Smooth muscle cell (in vitro differentiated cells): ENCODE results near the gene RHBDL1. TPM values are rescaled to one million over a fixed set of nuclear protein-coding genes. Genes with fewer than 3 reads are reported as not detected.

Source experiments
- DNase-seq: peaks from one replicate; lab custom pipeline; 2025; ENCODE audit not compliant: unreplicated experiment; lab: John Stamatoyannopoulos, UW
- H2AFZ ChIP-seq: fragments of 200-600 bp; sonication (generic); 2 replicates; pipeline ENCODE4 v1.6.0; 2016; ENCODE audit warnings: antibody characterized with exemption, low read depth, mild to moderate bottlenecking
- H3F3A ChIP-seq: fragments of 200-600 bp; sonication (generic); 2 replicates; pipeline ENCODE4 v1.6.0; 2017; ENCODE audit warnings: antibody characterized with exemption, low read depth
- H3K27ac ChIP-seq: fragments of 200-600 bp; sonication (generic); 2 replicates; pipeline ENCODE4 v1.5.1; 2016; ENCODE audit warnings: low read depth, mild to moderate bottlenecking
- H3K27me3 ChIP-seq: fragments of 200-600 bp; sonication (generic); 2 replicates; pipeline ENCODE4 v1.6.1; 2016; ENCODE audit warnings: low read depth, mild to moderate bottlenecking
- H3K36me3 ChIP-seq: fragments of 200-600 bp; sonication (generic); 2 replicates; pipeline ENCODE4 v1.5.1; 2016; ENCODE audit warnings: low read depth
- H3K4me1 ChIP-seq: fragments of 200-600 bp; sonication (generic); 2 replicates; pipeline ENCODE4 v1.5.1; 2016; ENCODE audit warnings: low read depth
- H3K4me2 ChIP-seq: fragments of 200-600 bp; sonication (generic); 2 replicates; pipeline ENCODE4 v1.6.0; 2016; ENCODE audit warnings: mild to moderate bottlenecking
- H3K4me3 ChIP-seq: fragments of 200-600 bp; sonication (generic); 2 replicates; pipeline ENCODE4 v1.5.1; 2016; ENCODE audit warnings: mild to moderate bottlenecking
- H3K79me2 ChIP-seq: fragments of 200-600 bp; sonication (generic); 2 replicates; pipeline ENCODE4 v1.6.0; 2016; ENCODE audit warnings: low read depth, mild to moderate bottlenecking
- H3K9ac ChIP-seq: fragments of 200-600 bp; sonication (generic); 2 replicates; pipeline ENCODE4 v1.6.0; 2016; ENCODE audit warnings: low read depth
- H3K9me3 ChIP-seq: fragments of 200-600 bp; sonication (generic); replicated peaks from 2 replicates; pipeline ENCODE4 v1.5.1; 2016; ENCODE audit warnings: low read depth
- H4K20me1 ChIP-seq: fragments of 200-600 bp; sonication (generic); 2 replicates; pipeline ENCODE4 v1.6.0; 2016; ENCODE audit warnings: low read depth
- CTCF ChIP-seq: fragments of 200-600 bp; sonication (generic); IDR thresholded peaks from 2 replicates; pipeline ENCODE4 v1.5.1; 2017; ENCODE audit warnings: borderline replicate concordance, mild to moderate bottlenecking, antibody characterized with exemption; ENCODE audit not compliant: insufficient read depth, poor library complexity, severe bottlenecking
- WGBS: methylation state at CpG from one replicate; pipeline ENCODE4 v1.1.7; 2016; ENCODE audit warnings: low lambda C conversion rate; 5-methylcytosine and 5-hydroxymethylcytosine counted together
- polyA plus RNA-seq: library from polyadenylated mRNA; unstranded; fragments of >200 nt; fragmentation: Nextera tagmentation; extraction: Ambion mirVana; gene quantifications from 2 replicates; pipeline ENCODE4 v1.2.1, GENCODE V29; 2016
- total RNA-seq: library from RNA; depleted of rRNA; stranded (reverse); fragments of >200 nt; gene quantifications from 2 replicates; pipeline ENCODE4 v1.2.3, GENCODE V29; 2014

Gene RHBDL1
- total and polyA plus RNA-seq, 2 experiments from 2014 or later: 2.7 to 3.7 TPM

- Histone ChIP-seq H3K4me1 (peaks cover 11% of the 10 kb centered on the region), H4K20me1 (peaks cover 35% of the 10 kb centered on the region), H2AFZ (no peak overlapping the region), H3K4me2 (no peak overlapping the region), H3K36me3 (no peaks in the 10 kb centered on the region), H3K79me2 (peaks cover 22% of the 10 kb centered on the region), H3K4me3 (no peak overlapping the region), H3K9me3 (no peaks in the 10 kb centered on the region), H3K27me3 (no peaks in the 10 kb centered on the region), H3F3A (peaks cover 4% of the 10 kb centered on the region), H3K27ac (no peak overlapping the region), H3K9ac (no peak overlapping the region)
- DNase-seq: no peak
- WGBS: 96% methylated on average over 52 of the region's 52 CpGs
- no peak for TF ChIP-seq CTCF
Measured at GRCh38 chr16:670485-671352, 4.8 kb upstream of the RHBDL1 start.

GRCh38 chr16:671353-672131 lies 3.9 kb upstream of the RHBDL1 start:
- no peak overlapping the region for H2AFZ ChIP-seq
- no peak overlapping the region for H3K4me2 ChIP-seq
- H3K79me2 ChIP-seq: peaks cover 22% of the 10 kb centered on the region
- no peaks in the 10 kb centered on the region for H3K9me3 ChIP-seq
- H3K36me3 ChIP-seq: no peaks in the 10 kb centered on the region
- H3F3A ChIP-seq: peaks cover 4% of the 10 kb centered on the region
- H4K20me1 ChIP-seq: peaks cover 35% of the 10 kb centered on the region
- no peak for DNase-seq
- H3K27me3 ChIP-seq: no peaks in the 10 kb centered on the region
- H3K27ac ChIP-seq: no peak overlapping the region
- H3K4me3 ChIP-seq: no peak overlapping the region
- H3K9ac ChIP-seq: no peak overlapping the region
- WGBS: 97% methylated on average over 22 of the region's 40 CpGs
- H3K4me1 ChIP-seq: peaks cover 11% of the 10 kb centered on the region
- TF ChIP-seq CTCF: no peak

- Histone ChIP-seq H3K27ac (no peak overlapping the region), H3K79me2 (peaks cover 22% of the 10 kb centered on the region), H3K4me2 (no peak overlapping the region), H3K27me3 (no peaks in the 10 kb centered on the region), H3K4me3 (no peak overlapping the region), H3K4me1 (peaks cover 11% of the 10 kb centered on the region), H2AFZ (no peak overlapping the region), H3F3A (peaks cover 4% of the 10 kb centered on the region), H3K9me3 (no peaks in the 10 kb centered on the region), H3K36me3 (no peaks in the 10 kb centered on the region), H3K9ac (no peak overlapping the region), H4K20me1 (peaks cover 35% of the 10 kb centered on the region)
- DNase-seq: no peak
- 98% methylated on average over 19 of the region's 19 CpGs for WGBS
- TF ChIP-seq CTCF: no peak
Measured at GRCh38 chr16:672371-672770, 3.1 kb upstream of the RHBDL1 start.
